Measurements from ENCODE around the gene ALKBH5.
A peak's percentile ranks its signal among the peaks of the same experiment; 100 is the strongest.

DNA sequence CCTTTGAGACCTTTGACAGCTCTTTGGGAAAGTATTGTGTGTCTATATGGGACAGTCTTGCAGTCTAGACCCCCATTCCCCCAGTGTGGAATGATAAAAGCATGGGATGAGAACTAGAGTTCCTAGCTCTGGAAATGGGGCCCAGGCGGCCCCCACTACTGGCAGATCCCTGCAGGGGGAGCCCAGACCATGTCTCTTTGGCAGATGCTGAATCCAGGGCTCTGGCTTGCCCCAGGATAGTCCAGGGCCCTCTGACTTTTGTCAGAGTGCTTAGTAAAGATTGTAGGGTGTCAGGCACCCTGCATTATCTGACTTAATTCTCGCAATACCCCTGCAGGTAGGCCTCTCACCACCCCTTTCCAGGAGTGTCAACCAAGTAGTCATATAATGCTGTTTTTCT is 8.3 kb downstream of the ALKBH5 start:
- TF ChIP-seq, protein P1, sequence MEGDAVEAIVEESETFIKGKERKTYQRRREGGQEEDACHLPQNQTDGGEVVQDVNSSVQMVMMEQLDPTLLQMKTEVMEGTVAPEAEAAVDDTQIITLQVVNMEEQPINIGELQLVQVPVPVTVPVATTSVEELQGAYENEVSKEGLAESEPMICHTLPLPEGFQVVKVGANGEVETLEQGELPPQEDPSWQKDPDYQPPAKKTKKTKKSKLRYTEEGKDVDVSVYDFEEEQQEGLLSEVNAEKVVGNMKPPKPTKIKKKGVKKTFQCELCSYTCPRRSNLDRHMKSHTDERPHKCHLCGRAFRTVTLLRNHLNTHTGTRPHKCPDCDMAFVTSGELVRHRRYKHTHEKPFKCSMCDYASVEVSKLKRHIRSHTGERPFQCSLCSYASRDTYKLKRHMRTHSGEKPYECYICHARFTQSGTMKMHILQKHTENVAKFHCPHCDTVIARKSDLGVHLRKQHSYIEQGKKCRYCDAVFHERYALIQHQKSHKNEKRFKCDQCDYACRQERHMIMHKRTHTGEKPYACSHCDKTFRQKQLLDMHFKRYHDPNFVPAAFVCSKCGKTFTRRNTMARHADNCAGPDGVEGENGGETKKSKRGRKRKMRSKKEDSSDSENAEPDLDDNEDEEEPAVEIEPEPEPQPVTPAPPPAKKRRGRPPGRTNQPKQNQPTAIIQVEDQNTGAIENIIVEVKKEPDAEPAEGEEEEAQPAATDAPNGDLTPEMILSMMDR (IDR thresholded peaks at IDR 0.05; ENCODE audit: low read length), result peak; percentile 17; the same call in 1 of the 2 replicates
- TF ChIP-seq EZH2 (IDR thresholded peaks at IDR 0.05; ENCODE audit: borderline replicate concordance, low read length), result no peak

Data from OCI-LY1 (cell line).